HL-60 (cell line): ENCODE measurements around the gene C22orf39.

ENCODE experiments used
- DNase-seq, 2 experiments: peaks; one replicate each; pipeline ENCODE4 v3.0.0-alpha.2; 2010 to 2020; ENCODE audit warnings: low read depth in 1 of 2, low spot score in 1 of 2
- H3K27ac ChIP-seq: fragments of 250-450 bp; sonication (Bioruptor Pico); replicated peaks from 2 replicates; pipeline ENCODE4 v1.5.1; 2020; ENCODE audit warnings: mild to moderate bottlenecking, moderate library complexity
- H3K27me3 ChIP-seq: fragments of 250-450 bp; sonication (Bioruptor Pico); 2 replicates; pipeline ENCODE4 v1.5.1; 2021; ENCODE audit warnings: mild to moderate bottlenecking, moderate library complexity; ENCODE audit not compliant: insufficient read depth, poor library complexity, severe bottlenecking
- H3K4me3 ChIP-seq: replicated peaks from 2 replicates; pipeline ENCODE4 v1.5.1; 2011; ENCODE audit warnings: mild to moderate bottlenecking, control low read depth, low read length; ENCODE audit not compliant: insufficient read depth
- CTCF ChIP-seq: IDR thresholded peaks from one replicate; pipeline ENCODE4 v1.5.1; 2011; ENCODE audit warnings: low read length, control low read depth, inconsistent platforms; ENCODE audit not compliant: insufficient read depth
- GABPA ChIP-seq: IDR thresholded peaks from 2 replicates; pipeline ENCODE4 v1.6.1; 2012; ENCODE audit warnings: low read depth
- POLR2AphosphoS5 ChIP-seq: IDR thresholded peaks from 2 replicates; pipeline ENCODE4 v1.6.1; 2012; ENCODE audit warnings: low read depth
- REST ChIP-seq: IDR thresholded peaks from 2 replicates; pipeline ENCODE4 v1.6.1; 2012; ENCODE audit warnings: low read depth; ENCODE audit not compliant: insufficient replicate concordance
- SPI1 ChIP-seq: IDR thresholded peaks from 2 replicates; pipeline ENCODE4 v1.6.1; 2012; ENCODE audit warnings: low read depth, mild to moderate bottlenecking, borderline replicate concordance

Gene C22orf39

GRCh38 chr22:19455585-19456370, 8.3 kb upstream of the C22orf39 start:
- H3K27me3 ChIP-seq, result no peaks in the 10 kb centered on the region
- H3K27ac ChIP-seq, result no peak overlapping the region
- TF ChIP-seq SPI1, result no peak

GRCh38 chr22:19455033-19455432, 7.5 kb upstream of the C22orf39 start:
- H3K4me3 ChIP-seq, result no peak overlapping the region

More at GRCh38 chr22:19455585-19456370, 8.3 kb upstream of the C22orf39 start:
- H3K4me3 ChIP-seq, result no peak overlapping the region
- no peak for DNase-seq

GRCh38 chr22:19454156-19454555, 6.6 kb upstream of the C22orf39 start:
- no peak overlapping the region for H3K27ac ChIP-seq
- no peak for TF ChIP-seq POLR2AphosphoS5
- no peak for TF ChIP-seq GABPA
- TF ChIP-seq REST, result no peak
- no peak for TF ChIP-seq SPI1
- no peak for DNase-seq
- H3K4me3 ChIP-seq, result no peak overlapping the region
- H3K27me3 ChIP-seq, result no peaks in the 10 kb centered on the region

More at GRCh38 chr22:19455033-19455432, 7.5 kb upstream of the C22orf39 start:
- no peak for TF ChIP-seq REST
- no peak for TF ChIP-seq GABPA
- no peak for TF ChIP-seq SPI1
- TF ChIP-seq CTCF, result no peak
- no peak for TF ChIP-seq POLR2AphosphoS5
- H3K27me3 ChIP-seq, result no peaks in the 10 kb centered on the region
- H3K27ac ChIP-seq, result no peak overlapping the region
- no peak for DNase-seq

- H3K4me3 ChIP-seq, result no peak overlapping the region
- H3K27ac ChIP-seq, result no peak overlapping the region
- no peak for DNase-seq
Measured at GRCh38 chr22:19453718-19454117, 6.2 kb upstream of the C22orf39 start.

More at GRCh38 chr22:19453718-19454117, 6.2 kb upstream of the C22orf39 start:
- no peaks in the 10 kb centered on the region for H3K27me3 ChIP-seq
- TF ChIP-seq SPI1, result no peak
- no peak for TF ChIP-seq REST
- no peak for TF ChIP-seq CTCF
- no peak for TF ChIP-seq POLR2AphosphoS5
- TF ChIP-seq GABPA, result no peak
